CD4-positive, alpha-beta T cell treated with Interleukin-6 at 100 ng/mL for 8 hours (primary cell): ENCODE results near the gene XRCC3.

Source experiments
- DNase-seq: peaks from one replicate; pipeline ENCODE4 v3.0.0-alpha.2; 2020; ENCODE audit warnings: mixed read lengths, low spot score

XRCC3 gene

GRCh38 chr14:103738701-103739451 lies 23.6 kb upstream of the XRCC3 start:
- DNase-seq, result no peak

GRCh38 chr14:103738166-103738565 lies 22.9 kb upstream of the XRCC3 start:
- no peak for DNase-seq

GRCh38 chr14:103737432-103738045 lies 22.3 kb upstream of the XRCC3 start:
- DNase-seq, result no peak

GRCh38 chr14:103736546-103737431 lies 21.5 kb upstream of the XRCC3 start:
- DNase-seq, result no peak

- DNase-seq, result no peak
Observed at GRCh38 chr14:103735815-103736545, 20.7 kb upstream of the XRCC3 start.

- no peak for DNase-seq
Observed at GRCh38 chr14:103735439-103735814, 20.2 kb upstream of the XRCC3 start.

- DNase-seq, result no peak
Observed at GRCh38 chr14:103735022-103735421, 19.8 kb upstream of the XRCC3 start.

GRCh38 chr14:103734081-103734888 lies 19.0 kb upstream of the XRCC3 start:
- no peak for DNase-seq

- DNase-seq, result no peak
Observed at GRCh38 chr14:103733651-103734050, 18.4 kb upstream of the XRCC3 start.

- DNase-seq, result no peak
Observed at GRCh38 chr14:103732868-103733620, 17.8 kb upstream of the XRCC3 start.

GRCh38 chr14:103731916-103732867 lies 16.9 kb upstream of the XRCC3 start:
- DNase-seq, result no peak

- no peak for DNase-seq
Observed at GRCh38 chr14:103731481-103731880, 16.2 kb upstream of the XRCC3 start.

GRCh38 chr14:103730490-103731035 lies 15.3 kb upstream of the XRCC3 start:
- no peak for DNase-seq

GRCh38 chr14:103729496-103730448 lies 14.5 kb upstream of the XRCC3 start:
- no peak for DNase-seq

GRCh38 chr14:103728721-103729120 lies 13.5 kb upstream of the XRCC3 start:
- no peak for DNase-seq

- no peak for DNase-seq
Observed at GRCh38 chr14:103728141-103728540, 12.9 kb upstream of the XRCC3 start.

- no peak for DNase-seq
Observed at GRCh38 chr14:103727313-103727980, 12.2 kb upstream of the XRCC3 start.
